ENCODE data around the gene SHISA9. TPM values are rescaled to one million over a fixed set of nuclear protein-coding genes. Genes with fewer than 3 reads are reported as not detected.
A peak's percentile ranks its signal among the peaks of the same experiment; 100 is the strongest.

Gene SHISA9
- polyA plus RNA-seq, 1 donor from 2014 or later, result not detected

GRCh38 chr16:13139661-13140241, 238.4 kb downstream of the SHISA9 start:
- Mint-ChIP-seq H3K4me1 (no peaks in the 10 kb centered on the region), H3K9me3 (peaks cover 0 to 8% (median 3%) of the 10 kb centered on the region in 3 donors), H3K27me3 (no peaks in the 10 kb centered on the region), H3K4me3 (peak overlapping the region in 1 of 4 donors; percentile 23), H3K36me3 (no peaks in the 10 kb centered on the region), H3K27ac (no peak overlapping the region)

- H3K27me3 Mint-ChIP-seq, result no peaks in the 10 kb centered on the region
- H3K36me3 Mint-ChIP-seq, result no peaks in the 10 kb centered on the region
- no peak overlapping the region for H3K4me3 Mint-ChIP-seq
- no peaks in the 10 kb centered on the region for H3K4me1 Mint-ChIP-seq
- no peak overlapping the region for H3K27ac Mint-ChIP-seq
- H3K9me3 Mint-ChIP-seq, result peaks cover 4 to 9% (median 6%) of the 10 kb centered on the region in 3 donors
These were observed 242.2 kb downstream of the SHISA9 start for GRCh38 chr16:13143551-13143950.

- Mint-ChIP-seq H3K4me3 (no peak overlapping the region), H3K4me1 (no peaks in the 10 kb centered on the region), H3K9me3 (peaks cover 4 to 9% (median 7%) of the 10 kb centered on the region in 3 donors), H3K36me3 (no peaks in the 10 kb centered on the region), H3K27ac (no peak overlapping the region), H3K27me3 (no peaks in the 10 kb centered on the region)
These were observed 245.4 kb downstream of the SHISA9 start for GRCh38 chr16:13146829-13147228.

- peaks cover 4 to 14% (median 7%) of the 10 kb centered on the region in 3 donors for H3K9me3 Mint-ChIP-seq
- H3K4me1 Mint-ChIP-seq, result no peaks in the 10 kb centered on the region
- H3K27me3 Mint-ChIP-seq, result no peaks in the 10 kb centered on the region
- no peaks in the 10 kb centered on the region for H3K36me3 Mint-ChIP-seq
- H3K4me3 Mint-ChIP-seq, result no peak overlapping the region
- no peak overlapping the region for H3K27ac Mint-ChIP-seq
These were observed 246.9 kb downstream of the SHISA9 start for GRCh38 chr16:13148294-13148693.

GRCh38 chr16:13148836-13149235, 247.4 kb downstream of the SHISA9 start:
- H3K36me3 Mint-ChIP-seq, result no peaks in the 10 kb centered on the region
- H3K27ac Mint-ChIP-seq, result no peak overlapping the region
- H3K27me3 Mint-ChIP-seq, result no peaks in the 10 kb centered on the region
- H3K9me3 Mint-ChIP-seq, result peaks cover 4 to 14% (median 6%) of the 10 kb centered on the region in 3 donors
- no peaks in the 10 kb centered on the region for H3K4me1 Mint-ChIP-seq
- H3K4me3 Mint-ChIP-seq, result no peak overlapping the region

- Mint-ChIP-seq H3K36me3 (no peaks in the 10 kb centered on the region), H3K27ac (no peak overlapping the region), H3K27me3 (no peaks in the 10 kb centered on the region), H3K4me1 (peaks cover 0 to 1% (median 0%) of the 10 kb centered on the region in 3 donors), H3K9me3 (peaks cover 4 to 9% (median 8%) of the 10 kb centered on the region in 3 donors), H3K4me3 (no peak overlapping the region)
These were observed 248.9 kb downstream of the SHISA9 start for GRCh38 chr16:13150181-13150885.

GRCh38 chr16:13153696-13154095, 252.3 kb downstream of the SHISA9 start:
- Mint-ChIP-seq H3K4me1 (peaks cover 0 to 1% (median 0%) of the 10 kb centered on the region in 3 donors), H3K27ac (no peak overlapping the region), H3K9me3 (peaks cover 0 to 6% (median 5%) of the 10 kb centered on the region in 3 donors), H3K4me3 (no peak overlapping the region), H3K27me3 (no peaks in the 10 kb centered on the region), H3K36me3 (no peaks in the 10 kb centered on the region)

- H3K27ac Mint-ChIP-seq, result no peak overlapping the region
- H3K36me3 Mint-ChIP-seq, result no peaks in the 10 kb centered on the region
- no peak overlapping the region for H3K4me3 Mint-ChIP-seq
- peaks cover 0 to 6% (median 5%) of the 10 kb centered on the region in 3 donors for H3K9me3 Mint-ChIP-seq
- H3K27me3 Mint-ChIP-seq, result no peaks in the 10 kb centered on the region
- H3K4me1 Mint-ChIP-seq, result peaks cover 0 to 1% (median 0%) of the 10 kb centered on the region in 3 donors
These were observed 253.4 kb downstream of the SHISA9 start for GRCh38 chr16:13154799-13155198.

- H3K27ac Mint-ChIP-seq, result no peak overlapping the region
- H3K27me3 Mint-ChIP-seq, result no peaks in the 10 kb centered on the region
- H3K4me1 Mint-ChIP-seq, result peaks cover 0 to 1% (median 0%) of the 10 kb centered on the region in 3 donors
- no peaks in the 10 kb centered on the region for H3K36me3 Mint-ChIP-seq
- H3K4me3 Mint-ChIP-seq, result no peak overlapping the region
- H3K9me3 Mint-ChIP-seq, result peaks cover 0 to 5% (median 5%) of the 10 kb centered on the region in 3 donors
These were observed 254.0 kb downstream of the SHISA9 start for GRCh38 chr16:13155377-13155776.

GRCh38 chr16:13155780-13156179, 254.4 kb downstream of the SHISA9 start:
- Mint-ChIP-seq H3K4me1 (peaks cover 0 to 1% (median 0%) of the 10 kb centered on the region in 3 donors), H3K4me3 (no peak overlapping the region), H3K27me3 (no peaks in the 10 kb centered on the region), H3K27ac (no peak overlapping the region), H3K9me3 (peaks cover 0 to 5% (median 5%) of the 10 kb centered on the region in 3 donors), H3K36me3 (no peaks in the 10 kb centered on the region)

- Mint-ChIP-seq H3K9me3 (peaks cover 0 to 5% (median 5%) of the 10 kb centered on the region in 3 donors), H3K27me3 (no peaks in the 10 kb centered on the region), H3K4me1 (peaks cover 0 to 1% (median 0%) of the 10 kb centered on the region in 3 donors), H3K27ac (no peak overlapping the region), H3K4me3 (no peak overlapping the region), H3K36me3 (no peaks in the 10 kb centered on the region)
These were observed 255.7 kb downstream of the SHISA9 start for GRCh38 chr16:13157082-13157481.

- Mint-ChIP-seq H3K36me3 (no peaks in the 10 kb centered on the region), H3K9me3 (peaks cover 0 to 5% (median 0%) of the 10 kb centered on the region in 3 donors), H3K4me1 (peaks cover 0 to 1% (median 0%) of the 10 kb centered on the region in 3 donors), H3K27ac (no peak overlapping the region), H3K27me3 (no peaks in the 10 kb centered on the region), H3K4me3 (no peak overlapping the region)
These were observed 257.0 kb downstream of the SHISA9 start for GRCh38 chr16:13158427-13158826.

- Mint-ChIP-seq H3K27me3 (peaks cover 1% of the 10 kb centered on the region), H3K4me1 (no peaks in the 10 kb centered on the region), H3K4me3 (no peak overlapping the region), H3K36me3 (no peaks in the 10 kb centered on the region), H3K27ac (no peak overlapping the region), H3K9me3 (peaks cover 4 to 10% (median 5%) of the 10 kb centered on the region in 3 donors)
These were observed 263.6 kb downstream of the SHISA9 start for GRCh38 chr16:13165024-13165423.

- no peaks in the 10 kb centered on the region for H3K4me1 Mint-ChIP-seq
- H3K9me3 Mint-ChIP-seq, result peaks cover 4 to 10% (median 7%) of the 10 kb centered on the region in 3 donors
- peaks cover 1% of the 10 kb centered on the region for H3K27me3 Mint-ChIP-seq
- H3K36me3 Mint-ChIP-seq, result no peaks in the 10 kb centered on the region
- peak overlapping the region in 1 of 4 donors; percentile 30 for H3K4me3 Mint-ChIP-seq
- H3K27ac Mint-ChIP-seq, result no peak overlapping the region
These were observed 266.7 kb downstream of the SHISA9 start for GRCh38 chr16:13168091-13168572.

- Mint-ChIP-seq H3K36me3 (no peaks in the 10 kb centered on the region), H3K27me3 (peaks cover 1% of the 10 kb centered on the region), H3K4me1 (peaks cover 0 to 2% (median 0%) of the 10 kb centered on the region in 3 donors), H3K4me3 (no peak overlapping the region), H3K27ac (no peak overlapping the region), H3K9me3 (peaks cover 3 to 6% (median 4%) of the 10 kb centered on the region in 3 donors)
These were observed 269.9 kb downstream of the SHISA9 start for GRCh38 chr16:13171313-13171712.

All from IgD-negative memory B cell (primary cell).